Daoy (cell line): Measurements from ENCODE around the gene REL. TPM values are rescaled to one million over a fixed set of nuclear protein-coding genes. Genes with fewer than 3 reads are reported as not detected.
A peak's percentile ranks its signal among the peaks of the same experiment; 100 is the strongest.
"Not testable (repeated sequence)": the region's sequence is repeated elsewhere in the genome, so short reads cannot be mapped to it uniquely, and the experiment has no call there.

Experiments
- DNase-seq: peaks from one replicate; pipeline ENCODE4 v3.0.0-alpha.2; 2015; ENCODE audit warnings: low read depth
- total RNA-seq: library from RNA; depleted of rRNA; stranded (reverse); fragments of >200 nt; shearing (Covaris generic); gene quantifications from 2 replicates; pipeline ENCODE4 v1.2.3, GENCODE V29; 2014; rRNA removed

The REL gene
- total RNA-seq = 2.7 and 6.9 TPM in 2 replicates

GRCh38 chr2:60881047-60881932, at the start of gene REL:
Gene REL (plus strand): TSS chr2:60881574. CDS start chr2:60881841, 267 bp downstream.
- DNase-seq = peak; percentile 95

DNA sequence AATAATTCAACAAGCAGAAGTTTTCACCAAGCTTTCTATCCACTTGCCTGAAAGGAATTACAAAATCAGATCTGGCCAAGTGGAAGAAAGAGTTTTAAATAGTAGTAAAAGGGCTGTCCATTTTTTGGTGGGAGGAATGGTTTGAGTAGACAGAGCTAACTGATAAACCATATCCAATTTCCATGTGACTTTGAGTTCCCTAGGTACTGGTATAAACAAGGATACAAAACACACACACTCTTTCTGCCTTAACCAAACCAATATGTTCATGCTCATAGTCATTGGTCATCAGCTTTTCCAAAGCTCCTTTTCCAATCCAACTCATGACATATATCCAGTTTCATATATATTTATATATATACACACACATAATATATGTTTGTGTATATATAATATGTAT, 49.5 kb upstream of the REL start:
- DNase-seq = no peak

DNA sequence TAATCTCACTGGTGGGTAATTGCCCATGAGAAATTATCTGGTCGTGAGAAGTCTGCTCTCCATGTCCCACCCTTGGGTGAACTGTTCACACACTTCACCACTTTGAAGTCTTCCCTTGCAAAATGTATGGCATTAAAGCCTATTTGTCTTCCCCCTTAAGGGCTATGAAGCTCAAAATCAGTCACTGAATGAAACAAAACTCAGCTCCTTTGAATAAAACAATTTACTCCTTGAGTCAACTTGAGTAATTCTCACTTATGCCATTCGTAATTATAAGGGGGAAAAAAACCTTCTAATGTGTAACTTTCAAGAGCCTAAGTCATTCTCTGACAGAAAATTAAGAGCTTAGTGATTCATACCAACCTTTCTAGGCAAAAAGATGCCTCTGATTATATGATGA, 48.8 kb upstream of the REL start:
- DNase-seq = no peak

DNA sequence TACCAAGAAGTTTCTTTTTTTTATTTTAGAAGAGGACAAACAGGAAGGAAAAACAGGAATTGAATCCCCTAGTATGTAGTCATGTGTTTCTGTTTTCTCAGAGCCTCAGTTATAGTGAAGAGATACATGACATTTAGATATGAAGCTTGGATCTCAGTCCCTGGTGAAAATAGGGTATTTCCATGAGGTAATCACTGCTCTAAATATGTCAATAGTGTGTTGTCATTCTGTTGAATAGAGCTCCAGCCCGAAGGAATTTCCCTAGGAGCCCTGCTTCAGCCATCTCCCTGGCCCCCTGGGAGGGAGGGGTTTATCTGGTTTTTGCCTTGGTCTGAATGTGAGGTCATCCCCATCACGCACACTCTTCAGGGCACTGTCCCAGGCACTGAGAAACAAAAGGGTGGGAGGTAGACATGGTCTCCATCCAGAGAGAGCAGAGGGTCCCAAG, 47.1 kb upstream of the REL start:
- no peak for DNase-seq

DNA sequence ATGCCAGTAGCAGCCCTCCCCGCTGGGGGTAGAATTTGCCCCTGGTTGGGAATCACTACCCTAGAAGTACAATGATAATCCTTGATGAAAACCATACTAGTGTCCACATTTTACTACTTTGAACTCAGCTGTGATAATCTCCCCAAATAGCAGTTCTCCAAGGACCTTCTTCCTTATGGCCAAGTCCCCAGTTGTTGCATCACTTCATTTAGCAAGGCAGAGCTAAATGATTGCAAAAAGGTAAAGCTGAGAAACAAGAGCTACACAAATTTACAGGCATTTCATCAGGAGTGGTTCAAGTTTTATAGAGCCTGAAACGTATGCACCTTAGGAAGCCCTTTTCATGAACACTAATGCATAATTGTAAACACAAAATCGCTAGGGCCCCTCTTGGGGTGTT, 44.9 kb upstream of the REL start:
- no peak for DNase-seq

- no peak for DNase-seq
Observed at GRCh38 chr2:60837123-60837522, 44.3 kb upstream of the REL start.

- DNase-seq = no peak
Observed at GRCh38 chr2:60838481-60838880, 42.9 kb upstream of the REL start.

- DNase-seq = no peak
Observed at GRCh38 chr2:60839126-60839813, 42.1 kb upstream of the REL start.

- no peak for DNase-seq
Observed at GRCh38 chr2:60840880-60841279, 40.5 kb upstream of the REL start.

GRCh38 chr2:60843006-60843405, 38.4 kb upstream of the REL start:
- no peak for DNase-seq

DNA sequence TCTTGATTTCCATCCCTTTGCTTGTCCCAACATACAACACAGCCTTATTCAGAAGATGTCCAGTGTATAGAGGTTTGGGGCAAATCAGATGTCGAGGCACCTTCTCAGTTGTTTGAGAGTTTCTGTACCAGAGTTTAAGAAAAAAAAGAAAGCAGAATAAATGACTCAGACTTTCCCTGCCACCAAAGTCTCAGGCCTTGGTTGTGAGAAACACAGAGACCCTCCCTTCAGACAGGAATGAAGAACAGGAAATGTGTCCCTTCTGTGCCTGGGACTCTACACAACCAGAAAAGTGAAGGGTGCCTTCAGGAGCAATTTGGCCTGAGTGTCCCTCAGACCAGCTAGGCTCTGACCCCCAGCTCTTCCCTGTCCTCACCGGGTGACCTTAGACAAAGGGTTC, 37.3 kb upstream of the REL start:
- DNase-seq = no peak

DNA sequence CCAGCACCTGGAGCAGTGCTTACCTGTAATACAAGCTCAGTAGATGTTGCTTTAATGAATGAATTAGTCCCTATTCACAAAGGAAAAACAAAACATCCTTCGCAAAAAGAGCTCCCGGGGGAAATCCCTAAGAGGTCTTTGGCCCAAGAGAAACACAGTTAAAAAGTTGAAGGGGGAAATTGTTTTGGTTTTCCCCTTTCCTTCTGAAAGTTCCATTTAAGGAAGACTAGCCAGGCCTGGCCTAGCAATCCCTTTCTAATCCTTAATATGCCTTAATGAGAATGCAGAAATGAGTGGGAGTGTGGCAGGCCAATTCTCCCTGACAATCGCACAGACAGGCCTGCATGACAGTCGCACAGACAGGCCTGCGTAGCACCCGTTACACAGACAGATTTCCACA, 33.5 kb upstream of the REL start:
- DNase-seq = no peak

GRCh38 chr2:60849187-60849586, 32.2 kb upstream of the REL start:
- DNase-seq = no peak

GRCh38 chr2:60852282-60852860, 29.0 kb upstream of the REL start:
- DNase-seq = no peak

GRCh38 chr2:60853531-60853930, 27.8 kb upstream of the REL start:
- no peak for DNase-seq

DNA sequence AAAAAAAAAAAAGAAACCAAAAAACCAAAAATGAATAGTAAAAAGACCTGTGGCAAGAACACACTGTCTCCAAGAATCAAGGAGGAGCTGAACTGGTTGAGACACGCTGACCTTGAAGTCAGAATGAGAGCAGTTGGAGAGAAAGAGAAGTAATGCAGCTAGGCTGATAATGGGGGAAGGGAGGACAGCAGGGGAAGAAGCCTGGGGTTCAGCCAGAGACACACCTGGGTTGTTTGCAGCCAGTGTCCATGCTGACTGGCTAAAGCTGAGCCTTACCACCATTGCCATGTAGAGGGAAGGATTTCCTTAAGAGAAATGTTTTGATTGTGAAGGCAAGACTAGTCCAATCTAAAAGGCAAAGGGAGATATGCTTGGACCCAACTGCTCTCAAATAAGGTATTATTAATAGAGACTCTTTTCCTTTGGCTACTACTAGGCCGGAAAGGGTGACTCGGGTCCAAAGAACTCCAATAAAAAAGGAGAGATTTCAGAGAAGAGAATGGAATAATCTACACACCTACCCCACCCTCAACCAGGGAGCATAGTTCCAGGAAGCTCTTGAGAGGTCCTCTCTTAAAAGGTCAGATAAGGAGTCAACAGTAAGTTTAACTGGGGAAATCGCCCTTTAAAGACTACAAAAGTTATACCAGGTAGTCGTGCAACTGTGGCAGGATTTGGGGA, 25.2 kb upstream of the REL start:
- no peak for DNase-seq

DNA sequence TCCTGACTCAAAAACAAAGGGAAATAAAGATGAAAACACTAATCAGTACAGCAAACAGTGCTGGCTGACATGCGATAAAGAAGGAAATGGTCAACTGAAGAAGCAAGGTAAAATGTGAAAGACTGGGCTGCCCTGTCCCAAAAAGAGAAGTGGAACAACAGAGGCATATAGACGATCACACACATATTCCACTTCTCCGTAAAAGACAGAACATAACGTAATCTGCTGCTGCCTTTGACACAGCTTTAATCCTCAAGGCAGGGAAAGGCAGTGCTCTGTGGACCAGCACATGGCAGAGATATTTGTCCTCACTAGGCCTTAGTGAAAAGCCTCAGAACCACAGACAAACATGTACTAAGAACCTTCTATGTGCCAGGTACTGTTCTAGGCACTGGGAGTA, 24.3 kb upstream of the REL start:
- DNase-seq = no peak

DNA sequence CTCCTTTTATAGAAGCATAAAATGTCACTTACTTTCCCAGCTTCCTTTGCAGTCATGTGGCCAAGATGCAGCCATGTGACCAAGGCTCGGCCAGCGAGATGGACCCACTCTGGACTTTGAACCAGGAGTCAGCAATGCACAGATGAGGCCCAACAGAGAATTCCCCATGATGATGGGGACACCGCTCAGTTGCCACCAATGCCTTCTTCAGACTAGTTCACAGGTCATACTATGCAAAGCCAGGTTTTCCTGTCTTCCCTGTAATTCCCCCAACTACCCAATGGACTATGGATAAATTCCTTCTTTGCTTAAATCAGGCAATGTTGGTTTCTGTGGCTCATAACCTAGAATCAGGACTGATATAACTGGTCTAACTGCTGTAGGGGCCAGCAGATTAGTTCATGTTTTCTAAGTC, 22.5 kb upstream of the REL start:
- DNase-seq = no peak

DNA sequence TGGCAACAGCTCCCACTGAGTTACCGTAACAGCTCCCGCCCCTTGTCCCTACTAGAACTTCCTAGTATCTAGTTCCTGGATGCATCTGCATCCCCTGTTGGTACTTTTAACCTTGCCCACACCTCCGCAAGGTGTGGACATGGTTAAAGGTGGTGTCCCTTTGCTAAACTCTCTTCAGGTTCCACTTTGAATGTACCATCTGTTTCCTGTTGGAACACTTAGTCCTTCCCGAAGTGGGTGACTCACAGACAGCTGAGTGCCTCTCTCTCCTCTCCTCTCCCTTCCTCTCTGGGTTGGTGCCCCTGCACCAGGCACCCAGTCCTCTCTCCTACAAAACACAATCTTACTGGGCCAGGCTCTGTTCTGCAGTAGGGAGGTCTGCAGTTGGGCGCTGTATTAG, 19.6 kb upstream of the REL start:
- peak; percentile 5 for DNase-seq

GRCh38 chr2:60862642-60863041, 18.7 kb upstream of the REL start:
- DNase-seq = no peak

DNA sequence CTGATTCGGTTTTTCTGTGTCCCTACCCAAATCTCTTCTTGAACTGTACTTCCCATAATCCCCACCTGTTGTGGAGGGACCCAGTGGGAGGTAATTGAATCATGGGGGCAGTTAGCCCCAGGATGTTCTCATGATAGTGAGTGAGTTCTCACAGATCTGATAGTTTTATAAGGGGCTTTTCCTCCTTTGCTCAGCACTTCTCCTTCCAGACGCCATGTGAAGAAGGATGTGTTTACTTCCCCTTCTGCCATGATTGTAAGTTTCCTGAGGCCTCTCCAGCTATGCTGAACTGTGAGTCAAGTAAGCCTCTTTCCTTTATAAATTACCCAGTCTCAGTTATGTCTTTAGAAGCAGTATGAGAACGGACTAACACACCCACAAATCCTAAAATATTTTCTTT, 16.0 kb upstream of the REL start:
- not testable (repeated sequence) for DNase-seq

DNA sequence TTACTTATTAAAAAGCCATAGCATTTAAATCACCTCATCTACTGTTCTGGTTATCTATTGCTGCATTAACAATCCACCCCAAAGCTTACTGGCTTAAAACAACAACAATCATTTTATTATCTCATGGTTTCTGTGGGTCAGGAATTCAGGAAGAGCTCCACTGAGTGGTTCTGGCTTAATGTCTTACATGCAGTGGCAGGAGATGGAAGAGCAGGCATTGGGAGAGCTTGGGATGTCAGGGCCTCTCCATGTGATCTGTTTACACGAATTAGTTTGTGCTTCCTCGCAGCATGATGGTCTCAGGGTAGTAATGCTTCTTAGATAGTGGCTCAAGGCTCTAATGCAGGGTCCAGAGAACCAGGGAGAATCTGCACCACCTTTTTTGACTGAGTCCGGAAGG, 14.4 kb upstream of the REL start:
- DNase-seq = no peak
